Measurements from ENCODE around the gene KCNAB2. TPM values are rescaled to one million over a fixed set of nuclear protein-coding genes. Genes with fewer than 3 reads are reported as not detected.
"Not testable (repeated sequence)": the region's sequence is repeated elsewhere in the genome, so short reads cannot be mapped to it uniquely, and the experiment has no call there.

KCNAB2 gene
- total RNA-seq, 2 donors from 2014 or later: 210 to 232 TPM

DNA sequence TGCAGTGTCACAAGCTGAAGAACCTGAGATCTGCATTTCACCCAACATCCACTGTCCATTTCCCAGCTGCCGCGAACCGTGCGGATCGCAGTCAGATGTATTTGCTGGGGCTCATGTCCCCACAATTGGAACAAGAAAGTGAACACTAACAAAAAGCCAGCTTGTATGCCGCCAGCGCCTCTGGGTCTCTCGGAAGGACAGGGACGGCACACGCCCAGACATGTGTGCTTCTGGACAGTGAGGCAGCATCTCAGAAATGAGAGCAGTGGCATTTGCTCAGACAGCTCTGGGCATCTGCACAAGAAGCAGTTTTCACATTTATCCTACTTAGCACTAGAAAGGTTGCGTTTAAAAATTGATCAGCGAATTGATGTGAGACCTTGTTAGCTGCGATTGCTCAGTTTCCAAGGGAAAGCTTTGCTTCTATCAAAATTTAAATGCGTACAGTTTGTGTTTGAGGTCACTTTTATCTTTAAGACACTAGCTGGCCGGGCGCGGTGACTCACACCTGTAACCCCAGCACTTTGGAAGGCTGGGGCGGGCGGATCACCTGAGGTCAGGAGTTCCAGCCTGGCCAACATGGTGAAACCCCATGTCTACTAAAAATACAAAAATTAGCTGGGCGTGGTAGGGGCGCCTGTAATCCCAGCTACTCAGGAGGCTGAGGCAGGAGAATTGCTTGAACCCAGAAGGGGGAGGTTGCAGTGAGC, 28.7 kb downstream of the KCNAB2 start:
- H3K4me3 Mint-ChIP-seq: no peak overlapping the region
- peaks cover 2 to 19% of the 10 kb centered on the region in 2 donors for H3K36me3 Mint-ChIP-seq (ENCODE audit: insufficient read depth in 2 of 2)
- DNase-seq (no peak), ATAC-seq (replicated peaks in 1 of 2) (no peak)
- H3K9me3 Mint-ChIP-seq: no peaks in the 10 kb centered on the region
- H3K27ac Mint-ChIP-seq: no peak overlapping the region
- H3K4me1 Mint-ChIP-seq (ENCODE audit: low read depth): no peaks in the 10 kb centered on the region
- no peaks in the 10 kb centered on the region for H3K27me3 Mint-ChIP-seq (ENCODE audit: low read depth)

DNA sequence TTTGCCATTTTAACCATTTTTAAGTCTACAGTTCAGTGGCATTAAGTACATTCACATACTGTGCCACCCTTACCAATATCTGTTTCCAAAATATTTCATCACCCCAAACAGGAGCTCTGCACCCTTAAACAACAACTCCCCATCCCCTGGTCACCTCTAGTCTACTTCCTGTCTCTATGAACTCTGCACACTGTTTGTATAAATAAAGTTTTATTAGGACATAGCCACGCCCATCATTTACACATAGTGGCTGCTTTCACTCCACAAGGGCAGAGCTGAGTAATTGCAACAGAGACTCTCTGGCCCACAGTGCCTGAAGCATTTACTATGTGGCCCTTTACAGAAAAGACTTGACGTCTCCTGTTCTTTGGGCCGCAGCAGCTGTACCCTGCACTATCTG, 30.1 kb downstream of the KCNAB2 start:
- ATAC-seq (replicated peaks in 1 of 2) (no peak), DNase-seq (no peak)
- Mint-ChIP-seq H3K36me3 (ENCODE audit: insufficient read depth in 2 of 2) (peaks cover 4 to 20% of the 10 kb centered on the region in 2 donors), H3K27me3 (ENCODE audit: low read depth) (no peaks in the 10 kb centered on the region), H3K27ac (no peak overlapping the region), H3K4me1 (ENCODE audit: low read depth) (no peaks in the 10 kb centered on the region), H3K4me3 (no peak overlapping the region), H3K9me3 (no peaks in the 10 kb centered on the region)

DNA sequence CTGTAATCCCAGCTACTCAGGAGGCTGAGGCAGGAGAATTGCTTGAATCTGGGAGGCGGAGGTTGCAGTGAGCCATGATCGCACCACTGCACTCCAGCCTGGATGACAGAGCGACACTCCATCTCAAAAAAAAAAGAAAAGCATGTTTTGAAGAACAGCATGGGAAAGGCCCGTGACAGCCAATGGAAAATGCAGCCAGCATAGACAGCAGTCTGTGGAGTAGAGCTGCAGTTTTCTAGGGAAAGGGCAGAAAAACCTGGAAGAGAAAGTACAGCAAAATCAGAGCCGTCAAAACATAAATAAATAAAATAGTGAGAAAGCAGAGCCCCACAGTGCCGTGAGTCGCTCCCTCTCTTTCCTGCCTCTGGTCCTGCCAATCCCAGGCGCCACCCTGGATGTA, 31.4 kb downstream of the KCNAB2 start:
- H3K4me3 Mint-ChIP-seq; H3K27me3 Mint-ChIP-seq (ENCODE audit: low read depth); H3K9me3 Mint-ChIP-seq; H3K4me1 Mint-ChIP-seq (ENCODE audit: low read depth); ATAC-seq (replicated peaks in 1 of 2); H3K27ac Mint-ChIP-seq; DNase-seq: not testable (repeated sequence)
- peaks cover 4 to 17% of the 10 kb centered on the region in 2 donors for H3K36me3 Mint-ChIP-seq (ENCODE audit: insufficient read depth in 2 of 2)

DNA sequence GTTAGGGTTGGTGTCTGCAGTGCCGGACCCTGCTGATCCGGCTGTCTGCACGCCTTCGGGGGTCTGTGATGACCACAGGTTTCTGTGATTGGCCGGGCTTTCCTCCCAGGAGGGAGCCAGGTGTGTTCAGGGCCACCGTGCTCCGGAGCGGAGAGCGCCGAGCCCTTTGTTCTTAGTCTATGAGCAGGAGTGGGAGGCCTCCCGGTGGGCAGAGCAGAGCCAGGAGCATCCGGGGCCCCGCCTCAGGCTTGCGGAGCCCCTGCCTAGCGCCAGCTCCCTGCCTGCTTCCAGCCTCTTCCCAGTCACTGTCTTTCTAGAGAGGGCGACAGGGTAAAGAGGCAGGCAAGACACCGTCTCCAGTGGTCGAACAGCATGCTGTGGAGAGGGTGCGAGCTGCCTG, 31.8 kb downstream of the KCNAB2 start:
- Mint-ChIP-seq H3K9me3 (no peaks in the 10 kb centered on the region), H3K27me3 (ENCODE audit: low read depth) (no peaks in the 10 kb centered on the region), H3K27ac (no peak overlapping the region), H3K36me3 (ENCODE audit: insufficient read depth in 2 of 2) (peaks cover 4 to 18% of the 10 kb centered on the region in 2 donors), H3K4me1 (ENCODE audit: low read depth) (no peaks in the 10 kb centered on the region), H3K4me3 (no peak overlapping the region)
- DNase-seq: no peak
- no peak for ATAC-seq (replicated peaks in 1 of 2)

DNA sequence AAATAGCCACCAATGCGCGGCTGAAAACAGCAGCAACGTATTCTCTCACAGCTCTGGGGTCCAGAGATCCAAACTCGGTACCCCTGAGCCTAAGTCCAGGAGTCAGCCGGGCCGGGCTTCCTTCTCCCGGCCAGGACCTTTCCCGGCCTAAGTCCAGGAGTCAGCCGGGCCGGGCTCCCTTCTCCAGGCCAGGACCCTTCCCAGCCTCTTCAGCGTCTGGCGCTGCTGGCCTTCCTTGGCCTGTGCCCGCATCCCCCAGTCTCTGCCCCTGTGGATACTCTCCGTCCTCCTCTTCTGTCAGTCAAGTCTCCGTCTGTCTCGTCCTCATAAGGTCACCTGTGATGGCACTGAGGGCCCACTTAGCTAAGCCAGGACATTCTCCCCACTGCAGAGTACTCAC, 32.2 kb downstream of the KCNAB2 start:
- Mint-ChIP-seq H3K36me3 (ENCODE audit: insufficient read depth in 2 of 2) (peaks cover 4 to 18% of the 10 kb centered on the region in 2 donors), H3K4me1 (ENCODE audit: low read depth) (no peaks in the 10 kb centered on the region), H3K9me3 (no peaks in the 10 kb centered on the region), H3K4me3 (no peak overlapping the region), H3K27me3 (ENCODE audit: low read depth) (no peaks in the 10 kb centered on the region), H3K27ac (no peak overlapping the region)
- ATAC-seq (replicated peaks in 1 of 2): no peak
- no peak for DNase-seq

DNA sequence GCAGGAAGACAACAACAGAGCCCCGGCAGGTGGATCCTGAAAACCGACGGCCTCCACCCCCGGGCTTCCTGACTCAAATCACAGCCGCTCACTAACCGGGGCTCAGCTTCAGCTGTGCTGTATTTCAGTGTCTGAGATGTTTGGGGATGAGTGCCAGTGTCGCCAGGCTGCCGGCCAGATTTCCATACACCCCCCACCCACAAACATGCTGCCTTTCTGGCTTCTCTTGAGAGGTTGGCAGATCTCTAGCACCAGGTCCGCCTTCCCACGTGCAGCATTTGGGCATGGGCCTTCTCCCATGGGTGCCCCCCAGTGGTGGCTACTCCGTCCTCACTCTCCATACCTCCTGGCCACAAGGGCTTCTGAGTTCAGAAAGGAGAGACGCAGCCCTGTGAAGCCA, 34.8 kb downstream of the KCNAB2 start:
- no peaks in the 10 kb centered on the region for H3K9me3 Mint-ChIP-seq
- DNase-seq (no peak), ATAC-seq (replicated peaks in 1 of 2) (no peak)
- H3K4me3 Mint-ChIP-seq: no peak overlapping the region
- H3K36me3 Mint-ChIP-seq (ENCODE audit: insufficient read depth in 2 of 2): peaks cover 4 to 9% of the 10 kb centered on the region in 2 donors
- H3K27ac Mint-ChIP-seq: no peak overlapping the region
- H3K27me3 Mint-ChIP-seq (ENCODE audit: low read depth): no peaks in the 10 kb centered on the region
- H3K4me1 Mint-ChIP-seq (ENCODE audit: low read depth): no peaks in the 10 kb centered on the region

DNA sequence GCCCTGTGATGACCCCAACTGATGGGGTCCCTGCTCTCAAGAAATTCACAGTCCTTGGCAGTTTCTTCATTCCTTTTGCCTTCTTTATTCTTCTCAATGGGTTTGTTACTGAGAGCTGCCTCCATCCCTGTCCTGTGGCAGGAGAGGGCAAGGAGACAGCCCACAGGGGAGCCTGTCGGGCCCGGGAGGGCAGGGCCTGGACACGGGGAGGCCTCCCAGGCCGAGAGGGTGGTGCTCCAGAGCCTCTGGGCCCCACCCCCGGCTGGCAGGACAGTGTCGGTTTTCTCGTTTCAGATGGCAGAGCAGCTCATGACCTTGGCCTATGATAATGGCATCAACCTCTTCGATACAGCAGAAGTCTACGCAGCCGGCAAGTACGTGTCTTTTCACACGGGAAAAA, 36.2 kb downstream of the KCNAB2 start:
- Mint-ChIP-seq H3K4me3 (no peak overlapping the region), H3K4me1 (ENCODE audit: low read depth) (no peaks in the 10 kb centered on the region), H3K27ac (no peak overlapping the region), H3K27me3 (ENCODE audit: low read depth) (no peaks in the 10 kb centered on the region), H3K36me3 (ENCODE audit: insufficient read depth in 2 of 2) (peaks cover 4 to 7% of the 10 kb centered on the region in 2 donors), H3K9me3 (no peaks in the 10 kb centered on the region)
- DNase-seq: no peak
- no peak for ATAC-seq (replicated peaks in 1 of 2)

DNA sequence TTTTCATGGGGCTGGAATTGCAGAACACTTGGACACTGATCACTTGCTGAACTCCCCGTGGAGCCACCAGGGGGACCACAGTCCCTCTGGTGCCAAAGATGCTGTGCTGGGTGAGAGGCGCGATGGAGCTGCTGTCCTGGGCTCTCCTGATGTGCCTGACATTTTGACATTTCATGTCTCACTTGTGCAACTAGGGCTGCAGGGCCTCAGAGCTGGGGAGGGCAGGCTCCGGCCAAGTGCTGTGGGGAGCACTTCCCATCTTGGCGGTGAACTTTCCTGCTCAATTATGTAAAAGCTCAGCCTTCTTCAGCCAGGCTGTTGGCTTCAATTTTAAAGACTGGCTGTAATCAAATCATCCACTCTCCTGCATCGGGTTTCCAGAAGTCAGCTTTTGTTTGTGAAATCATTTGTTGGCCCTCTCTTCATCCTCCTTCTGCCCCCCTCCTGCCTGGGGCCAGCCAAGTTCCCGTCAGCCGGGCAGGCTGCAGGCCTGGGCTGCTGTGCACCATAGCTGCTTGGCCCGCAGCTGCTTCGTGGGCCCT, 36.8 kb downstream of the KCNAB2 start:
- Mint-ChIP-seq H3K36me3 (ENCODE audit: insufficient read depth in 2 of 2) (peaks cover 2 to 5% of the 10 kb centered on the region in 2 donors), H3K9me3 (no peaks in the 10 kb centered on the region)

DNA sequence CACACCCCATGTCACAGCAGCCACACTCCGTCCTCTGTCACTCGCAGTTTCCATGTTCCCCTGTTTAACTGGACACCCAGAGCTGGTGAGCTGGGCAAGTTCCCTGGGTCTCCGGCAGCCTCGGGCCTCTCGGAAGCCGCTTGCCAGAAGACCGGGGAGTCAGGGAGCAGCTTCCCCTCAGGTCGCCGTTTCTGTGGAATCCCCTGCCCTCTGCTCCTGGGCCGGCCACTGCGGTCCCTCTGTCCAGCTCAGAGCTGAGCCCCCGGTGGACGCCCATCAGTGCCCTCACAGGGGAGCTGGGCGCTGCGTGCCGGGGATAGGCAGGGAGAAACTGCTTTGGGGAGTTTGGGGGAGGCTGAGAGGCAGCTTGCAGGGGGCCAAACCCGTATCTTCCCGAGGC, 37.7 kb downstream of the KCNAB2 start:
- Mint-ChIP-seq H3K27ac (no peak overlapping the region), H3K36me3 (ENCODE audit: insufficient read depth in 2 of 2) (peaks cover 2 to 5% of the 10 kb centered on the region in 2 donors), H3K4me1 (ENCODE audit: low read depth) (no peaks in the 10 kb centered on the region), H3K27me3 (ENCODE audit: low read depth) (no peaks in the 10 kb centered on the region), H3K4me3 (no peak overlapping the region), H3K9me3 (no peaks in the 10 kb centered on the region)
- ATAC-seq (replicated peaks in 1 of 2) (no peak), DNase-seq (no peak)

More for the DNA sequence above, 36.8 kb downstream of the KCNAB2 start:
- H3K27ac Mint-ChIP-seq: no peak overlapping the region
- ATAC-seq (replicated peaks in 1 of 2) (no peak), DNase-seq (no peak)
- no peak overlapping the region for H3K4me3 Mint-ChIP-seq
- no peaks in the 10 kb centered on the region for H3K27me3 Mint-ChIP-seq (ENCODE audit: low read depth)
- H3K4me1 Mint-ChIP-seq (ENCODE audit: low read depth): no peaks in the 10 kb centered on the region

DNA sequence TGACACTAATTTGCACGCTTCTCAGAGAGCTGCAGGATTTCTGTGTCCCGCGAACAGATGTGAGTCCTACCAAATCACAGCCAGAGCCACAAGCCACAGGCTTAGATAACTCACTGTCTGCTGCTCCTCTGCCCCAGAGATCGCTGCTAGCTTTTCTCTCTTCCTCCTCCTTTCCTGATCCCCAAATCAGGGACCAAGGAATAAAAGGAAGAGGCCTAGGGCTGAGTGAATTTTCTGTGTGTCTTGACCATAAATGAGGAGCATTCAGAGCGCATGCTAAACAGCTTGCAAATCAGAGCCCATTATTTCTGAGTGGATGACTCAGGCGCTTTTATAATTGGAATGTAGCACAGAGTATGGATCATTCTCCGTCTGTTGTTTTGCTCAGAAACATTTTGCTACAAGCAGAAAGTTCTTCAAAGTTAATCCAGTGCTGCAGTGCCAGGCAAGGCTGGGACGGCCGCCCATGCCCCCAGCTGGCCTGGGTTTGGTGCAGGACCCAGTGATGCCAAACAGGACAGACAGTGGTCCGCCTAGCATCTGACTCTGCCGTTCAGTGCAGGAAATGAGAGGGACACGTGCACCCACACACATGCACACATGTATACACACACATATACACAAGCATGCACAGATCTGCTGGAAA, 38.2 kb downstream of the KCNAB2 start:
- H3K36me3 Mint-ChIP-seq (ENCODE audit: insufficient read depth in 2 of 2): peaks cover 2 to 3% of the 10 kb centered on the region in 2 donors
- no peaks in the 10 kb centered on the region for H3K9me3 Mint-ChIP-seq
- no peak overlapping the region for H3K27ac Mint-ChIP-seq
- H3K4me1 Mint-ChIP-seq (ENCODE audit: low read depth): no peaks in the 10 kb centered on the region
- no peak overlapping the region for H3K4me3 Mint-ChIP-seq
- DNase-seq: no peak
- no peaks in the 10 kb centered on the region for H3K27me3 Mint-ChIP-seq (ENCODE audit: low read depth)
- no peak for ATAC-seq (replicated peaks in 1 of 2)

DNA sequence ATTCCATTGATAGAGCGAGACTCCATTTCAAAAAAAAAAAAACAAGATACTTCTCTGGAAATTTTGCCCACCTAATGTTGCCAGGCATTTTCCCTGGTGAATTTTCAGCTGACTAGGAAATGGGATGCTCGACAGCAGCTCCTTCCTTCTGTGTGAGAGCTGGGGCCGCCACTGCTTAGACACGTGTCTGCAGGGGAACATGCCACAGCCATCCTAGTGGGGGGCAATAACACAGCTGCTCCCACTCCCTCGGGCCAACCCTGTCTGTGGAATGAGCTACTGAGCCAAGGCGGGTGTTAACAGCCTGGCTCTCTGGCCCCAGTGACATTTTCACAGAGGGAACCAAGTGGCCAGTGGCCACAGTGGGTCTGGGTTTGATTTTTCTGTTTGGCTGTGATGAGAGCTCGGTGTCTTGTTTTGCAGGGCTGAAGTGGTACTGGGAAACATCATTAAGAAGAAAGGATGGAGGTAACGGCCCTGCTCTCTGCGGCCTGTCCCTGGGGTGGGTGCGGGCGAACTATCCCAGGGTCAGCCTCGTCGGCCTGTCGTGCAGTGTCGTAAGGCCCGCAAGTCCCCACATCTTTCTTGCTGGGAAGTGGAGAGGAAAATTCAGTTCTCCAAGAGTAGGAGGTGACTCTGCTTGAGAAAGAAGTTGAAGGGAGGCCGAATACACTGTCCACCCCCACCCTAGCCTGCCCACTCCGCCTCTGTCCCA, 39.2 kb downstream of the KCNAB2 start:
- H3K27ac Mint-ChIP-seq: no peak overlapping the region
- no peaks in the 10 kb centered on the region for H3K9me3 Mint-ChIP-seq
- DNase-seq: no peak
- no peaks in the 10 kb centered on the region for H3K4me1 Mint-ChIP-seq (ENCODE audit: low read depth)
- no peak overlapping the region for H3K4me3 Mint-ChIP-seq
- H3K36me3 Mint-ChIP-seq (ENCODE audit: insufficient read depth in 2 of 2): peaks cover 0 to 2% of the 10 kb centered on the region in 2 donors
- ATAC-seq (replicated peaks in 1 of 2): no peak
- no peaks in the 10 kb centered on the region for H3K27me3 Mint-ChIP-seq (ENCODE audit: low read depth)

DNA sequence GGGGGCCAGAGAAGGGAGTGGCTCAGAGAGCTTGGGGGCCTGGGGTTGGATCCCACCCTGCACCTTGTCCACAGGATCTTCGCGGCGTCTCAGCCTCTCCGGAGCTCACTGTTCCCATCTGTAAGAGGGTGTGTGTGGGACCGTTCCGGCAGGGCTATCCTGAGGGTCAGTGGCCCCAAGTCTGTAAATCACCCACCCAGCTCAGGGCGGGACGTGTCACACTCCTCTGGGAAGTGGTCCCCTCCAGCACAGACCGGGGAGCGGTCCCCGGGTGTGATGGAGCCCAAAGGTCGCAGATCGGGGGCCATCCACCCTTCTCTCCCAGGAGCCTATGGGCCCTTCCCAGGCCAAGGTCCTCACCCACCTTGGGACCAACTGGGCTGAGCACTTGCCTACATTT, 40.0 kb downstream of the KCNAB2 start:
- no peak for ATAC-seq (replicated peaks in 1 of 2)
- Mint-ChIP-seq H3K27me3 (ENCODE audit: low read depth) (no peaks in the 10 kb centered on the region), H3K9me3 (no peaks in the 10 kb centered on the region), H3K27ac (no peak overlapping the region), H3K36me3 (ENCODE audit: insufficient read depth in 2 of 2) (peaks cover 0 to 2% of the 10 kb centered on the region in 2 donors), H3K4me3 (no peak overlapping the region), H3K4me1 (ENCODE audit: low read depth) (no peaks in the 10 kb centered on the region)
- no peak for DNase-seq

DNA sequence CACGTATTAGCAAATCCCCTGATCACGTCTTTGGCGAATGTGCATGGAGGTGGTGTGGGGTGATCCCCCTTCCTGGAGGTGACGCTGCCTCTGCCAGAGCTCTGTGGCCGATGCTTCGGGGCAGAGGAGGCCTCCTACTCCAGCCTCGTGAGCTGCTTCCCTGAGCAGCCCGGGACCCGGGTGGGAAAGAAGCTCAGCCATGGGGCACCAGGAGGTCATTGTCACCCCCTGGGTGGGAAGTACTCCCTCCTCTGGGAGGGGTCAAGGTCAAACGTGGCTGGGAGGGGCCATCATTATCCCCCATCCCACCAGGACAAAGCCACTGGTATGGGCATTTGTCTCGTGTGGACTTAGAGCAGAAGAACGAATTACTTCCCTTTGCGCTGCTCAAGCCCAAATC, 40.7 kb downstream of the KCNAB2 start:
- Mint-ChIP-seq H3K4me3 (no peak overlapping the region), H3K27me3 (ENCODE audit: low read depth) (no peaks in the 10 kb centered on the region), H3K27ac (no peak overlapping the region), H3K9me3 (no peaks in the 10 kb centered on the region), H3K4me1 (ENCODE audit: low read depth) (no peaks in the 10 kb centered on the region), H3K36me3 (ENCODE audit: insufficient read depth in 2 of 2) (peaks cover 0 to 2% of the 10 kb centered on the region in 2 donors)
- ATAC-seq (replicated peaks in 1 of 2) (no peak), DNase-seq (no peak)

Measured in activated T-cell treated with anti-CD3 and anti-CD28 coated beads, Interleukin-2, amount 50 U/mL, for 72 hours (primary cell).